ENCODE measurements around the gene ADARB2.

Gene ADARB2

GRCh38 chr10:1137499-1138163 lies 599.7 kb downstream of the ADARB2 start:
- no peak overlapping the region for H4K91ac ChIP-seq (ENCODE audit: low read depth, low read length, poor library complexity)
- no peak overlapping the region for H2AK5ac ChIP-seq (ENCODE audit: low read depth, low read length)
- H2BK15ac ChIP-seq (ENCODE audit: low read length): no peak overlapping the region
- H3K14ac ChIP-seq (ENCODE audit: low read length): no peak overlapping the region
- DNase-seq (ENCODE audit: low spot score): no peak
- no peak overlapping the region for H2BK5ac ChIP-seq (ENCODE audit: low read length)
- no peak overlapping the region for H3K9ac ChIP-seq (ENCODE audit: low read depth, low read length, poor library complexity)
- peaks cover 3 to 8% of the 10 kb centered on the region in 2 donors for H3K9me3 ChIP-seq (replicated peaks in 1 of 2; ENCODE audit: control insufficient read depth in 2 of 2, insufficient read depth in 1 of 2, low read depth in 1 of 2, low read length in 2 of 2)
- H3K23ac ChIP-seq (ENCODE audit: low read depth, low read length, poor library complexity): no peak overlapping the region
- H3K36me3 ChIP-seq (replicated peaks in 1 of 2; ENCODE audit: control insufficient read depth in 2 of 2, insufficient read depth in 2 of 2, low read length in 2 of 2): no peaks in the 10 kb centered on the region
- no peak overlapping the region for H3K18ac ChIP-seq (ENCODE audit: low read length)
- H3K27ac ChIP-seq (replicated peaks; ENCODE audit: low read length): no peak overlapping the region
- no peak overlapping the region for H3K4me2 ChIP-seq (ENCODE audit: insufficient read depth, low read length, poor library complexity, severe bottlenecking)
- H3K4me3 ChIP-seq (ENCODE audit: low read length in 2 of 2): no peak overlapping the region
- H2BK120ac ChIP-seq (ENCODE audit: low read depth, low read length): no peak overlapping the region
- H3K27me3 ChIP-seq (ENCODE audit: control insufficient read depth in 3 of 3, insufficient read depth in 3 of 3, low read depth in 1 of 3, low read length in 3 of 3): peaks cover 0 to 3% (median 0%) of the 10 kb centered on the region in 3 experiments
- H2BK12ac ChIP-seq (ENCODE audit: low read length): no peak overlapping the region
- no peak overlapping the region for H3K4ac ChIP-seq (ENCODE audit: low read length)
- WGBS, 2 donors (ENCODE audit: extremely low coverage in 2 of 2, insufficient read length in 2 of 2, insufficient replicate concordance in 1 of 2): no CpG with 5 or more reads among the region's 10 CpGs
- no peaks in the 10 kb centered on the region for H3K79me1 ChIP-seq (ENCODE audit: low read depth, low read length)
- no peaks in the 10 kb centered on the region for H3K4me1 ChIP-seq (ENCODE audit: control insufficient read depth in 2 of 2, insufficient read depth in 1 of 2, low read depth in 1 of 2, low read length in 2 of 2)
- H2AFZ ChIP-seq (ENCODE audit: low read length): no peak overlapping the region
- H4K8ac ChIP-seq (ENCODE audit: low read depth, low read length): no peak overlapping the region

- Histone ChIP-seq H2BK12ac (ENCODE audit: low read length) (no peak overlapping the region), H3K9ac (ENCODE audit: low read depth, low read length, poor library complexity) (no peak overlapping the region), H3K18ac (ENCODE audit: low read length) (no peak overlapping the region), H3K23ac (ENCODE audit: low read depth, low read length, poor library complexity) (no peak overlapping the region), H3K36me3 (replicated peaks in 1 of 2; ENCODE audit: control insufficient read depth in 2 of 2, insufficient read depth in 2 of 2, low read length in 2 of 2) (peaks cover 0 to 8% of the 10 kb centered on the region in 2 donors), H3K27me3 (ENCODE audit: control insufficient read depth in 3 of 3, insufficient read depth in 3 of 3, low read depth in 1 of 3, low read length in 3 of 3) (peaks cover 0 to 2% (median 0%) of the 10 kb centered on the region in 3 experiments), H3K14ac (ENCODE audit: low read length) (no peak overlapping the region), H2BK15ac (ENCODE audit: low read length) (no peak overlapping the region), H3K9me3 (replicated peaks in 1 of 2; ENCODE audit: control insufficient read depth in 2 of 2, insufficient read depth in 1 of 2, low read depth in 1 of 2, low read length in 2 of 2) (peaks cover 3 to 8% of the 10 kb centered on the region in 2 donors), H2AK5ac (ENCODE audit: low read depth, low read length) (no peak overlapping the region), H4K91ac (ENCODE audit: low read depth, low read length, poor library complexity) (no peak overlapping the region), H2AFZ (ENCODE audit: low read length) (no peak overlapping the region), H3K27ac (replicated peaks; ENCODE audit: low read length) (no peak overlapping the region), H3K4me1 (ENCODE audit: control insufficient read depth in 2 of 2, insufficient read depth in 1 of 2, low read depth in 1 of 2, low read length in 2 of 2) (no peaks in the 10 kb centered on the region), H2BK120ac (ENCODE audit: low read depth, low read length) (no peak overlapping the region), H3K4me2 (ENCODE audit: insufficient read depth, low read length, poor library complexity, severe bottlenecking) (no peak overlapping the region), H3K79me1 (ENCODE audit: low read depth, low read length) (no peaks in the 10 kb centered on the region), H2BK5ac (ENCODE audit: low read length) (no peak overlapping the region), H4K8ac (ENCODE audit: low read depth, low read length) (no peak overlapping the region), H3K4ac (ENCODE audit: low read length) (no peak overlapping the region), H3K4me3 (ENCODE audit: low read length in 2 of 2) (no peak overlapping the region)
- DNase-seq (ENCODE audit: low spot score): no peak
These were observed 601.1 kb downstream of the ADARB2 start for GRCh38 chr10:1136268-1136667.

- Histone ChIP-seq H3K27ac (replicated peaks; ENCODE audit: low read length) (no peak overlapping the region), H3K4ac (ENCODE audit: low read length) (no peak overlapping the region), H2AK5ac (ENCODE audit: low read depth, low read length) (no peak overlapping the region), H3K14ac (ENCODE audit: low read length) (no peak overlapping the region), H2BK5ac (ENCODE audit: low read length) (no peak overlapping the region), H3K23ac (ENCODE audit: low read depth, low read length, poor library complexity) (no peak overlapping the region), H2BK15ac (ENCODE audit: low read length) (no peak overlapping the region), H3K36me3 (replicated peaks in 1 of 2; ENCODE audit: control insufficient read depth in 2 of 2, insufficient read depth in 2 of 2, low read length in 2 of 2) (peaks cover 7 to 29% of the 10 kb centered on the region in 2 donors), H4K8ac (ENCODE audit: low read depth, low read length) (no peak overlapping the region), H4K91ac (ENCODE audit: low read depth, low read length, poor library complexity) (no peak overlapping the region), H3K4me3 (ENCODE audit: low read length in 2 of 2) (no peak overlapping the region), H3K27me3 (ENCODE audit: control insufficient read depth in 3 of 3, insufficient read depth in 3 of 3, low read depth in 1 of 3, low read length in 3 of 3) (no peaks in the 10 kb centered on the region), H2BK120ac (ENCODE audit: low read depth, low read length) (no peak overlapping the region), H3K9ac (ENCODE audit: low read depth, low read length, poor library complexity) (no peak overlapping the region), H3K4me2 (ENCODE audit: insufficient read depth, low read length, poor library complexity, severe bottlenecking) (no peak overlapping the region), H2BK12ac (ENCODE audit: low read length) (no peak overlapping the region), H3K4me1 (ENCODE audit: control insufficient read depth in 2 of 2, insufficient read depth in 1 of 2, low read depth in 1 of 2, low read length in 2 of 2) (no peaks in the 10 kb centered on the region), H2AFZ (ENCODE audit: low read length) (no peak overlapping the region), H3K9me3 (replicated peaks in 1 of 2; ENCODE audit: control insufficient read depth in 2 of 2, insufficient read depth in 1 of 2, low read depth in 1 of 2, low read length in 2 of 2) (peaks cover 3 to 7% of the 10 kb centered on the region in 2 donors), H3K18ac (ENCODE audit: low read length) (no peak overlapping the region), H3K79me1 (ENCODE audit: low read depth, low read length) (no peaks in the 10 kb centered on the region)
- no CpG with 5 or more reads among the region's 2 CpGs for WGBS, 2 donors (ENCODE audit: extremely low coverage in 2 of 2, insufficient read length in 2 of 2, insufficient replicate concordance in 1 of 2)
- no peak for DNase-seq (ENCODE audit: low spot score)
These were observed 603.2 kb downstream of the ADARB2 start for GRCh38 chr10:1134156-1134555.

- no peak overlapping the region for H2BK120ac ChIP-seq (ENCODE audit: low read depth, low read length)
- no peak for DNase-seq (ENCODE audit: low spot score)
- no peak overlapping the region for H2AFZ ChIP-seq (ENCODE audit: low read length)
- H2AK5ac ChIP-seq (ENCODE audit: low read depth, low read length): no peak overlapping the region
- no peak overlapping the region for H3K9ac ChIP-seq (ENCODE audit: low read depth, low read length, poor library complexity)
- no peak overlapping the region for H3K4me3 ChIP-seq (ENCODE audit: low read length in 2 of 2)
- no peak overlapping the region for H2BK5ac ChIP-seq (ENCODE audit: low read length)
- no peak overlapping the region for H3K14ac ChIP-seq (ENCODE audit: low read length)
- peaks cover 3 to 8% of the 10 kb centered on the region in 2 donors for H3K9me3 ChIP-seq (replicated peaks in 1 of 2; ENCODE audit: control insufficient read depth in 2 of 2, insufficient read depth in 1 of 2, low read depth in 1 of 2, low read length in 2 of 2)
- no peaks in the 10 kb centered on the region for H3K27me3 ChIP-seq (ENCODE audit: control insufficient read depth in 3 of 3, insufficient read depth in 3 of 3, low read depth in 1 of 3, low read length in 3 of 3)
- no peaks in the 10 kb centered on the region for H3K4me1 ChIP-seq (ENCODE audit: control insufficient read depth in 2 of 2, insufficient read depth in 1 of 2, low read depth in 1 of 2, low read length in 2 of 2)
- H4K8ac ChIP-seq (ENCODE audit: low read depth, low read length): no peak overlapping the region
- peaks cover 11 to 35% of the 10 kb centered on the region in 2 donors for H3K36me3 ChIP-seq (replicated peaks in 1 of 2; ENCODE audit: control insufficient read depth in 2 of 2, insufficient read depth in 2 of 2, low read length in 2 of 2)
- no peaks in the 10 kb centered on the region for H3K79me1 ChIP-seq (ENCODE audit: low read depth, low read length)
- no peak overlapping the region for H3K23ac ChIP-seq (ENCODE audit: low read depth, low read length, poor library complexity)
- WGBS, 2 donors (ENCODE audit: extremely low coverage in 2 of 2, insufficient read length in 2 of 2, insufficient replicate concordance in 1 of 2): no CpG with 5 or more reads among the region's 3 CpGs
- H3K27ac ChIP-seq (replicated peaks; ENCODE audit: low read length): no peak overlapping the region
- H2BK15ac ChIP-seq (ENCODE audit: low read length): no peak overlapping the region
- no peak overlapping the region for H4K91ac ChIP-seq (ENCODE audit: low read depth, low read length, poor library complexity)
- H3K18ac ChIP-seq (ENCODE audit: low read length): no peak overlapping the region
- no peak overlapping the region for H2BK12ac ChIP-seq (ENCODE audit: low read length)
- no peak overlapping the region for H3K4ac ChIP-seq (ENCODE audit: low read length)
- no peak overlapping the region for H3K4me2 ChIP-seq (ENCODE audit: insufficient read depth, low read length, poor library complexity, severe bottlenecking)
These were observed 603.8 kb downstream of the ADARB2 start for GRCh38 chr10:1133495-1134045.
